H1 (cell line): Measurements from ENCODE around the gene EDEM2. TPM values are rescaled to one million over a fixed set of nuclear protein-coding genes. Genes with fewer than 3 reads are reported as not detected.

Experiments used
- CTCF ChIA-PET: fragments of 300-600 bp; sonication (Branson Sonifier 250); formaldehyde crosslinking; loops from one replicate; lab custom pipeline; 2021; ENCODE audit not compliant: partially characterized antibody; lab: Charles Lee
- POLR2A ChIA-PET: fragments of 300-600 bp; sonication (Branson Sonifier 250); formaldehyde crosslinking; loops from one replicate; lab custom pipeline; 2021; ENCODE audit warnings: inconsistent platforms; ENCODE audit not compliant: partially characterized antibody; lab: Charles Lee
- DNase-seq, 2 experiments: peaks; one replicate each; pipeline versions ENCODE4 v3.0.0 to v3.0.0-alpha.2; 2010 to 2022; ENCODE audit warnings: low spot score in 2 of 2, low read depth in 1 of 2, mixed read lengths in 1 of 2
- FAIRE-seq: peaks from 2 replicates; lab custom pipeline; 2011; peaks lifted over from hg19 to GRCh38; lab: Jason Lieb, UNC
- H2AFZ ChIP-seq: 2 replicates; pipeline ENCODE4 v1.8.1; 2012; ENCODE audit warnings: low read length, inconsistent platforms
- H2AK5ac ChIP-seq: 2 replicates; pipeline ENCODE4 v1.6.1; 2013; ENCODE audit warnings: low read depth, low read length
- H2BK120ac ChIP-seq: replicated peaks from 2 replicates; pipeline ENCODE3; 2013; ENCODE audit warnings: low read depth, low read length, inconsistent platforms
- H2BK12ac ChIP-seq: 2 replicates; pipeline ENCODE4 v1.6.1; 2013; ENCODE audit warnings: low read depth, low read length
- H2BK15ac ChIP-seq: 2 replicates; pipeline ENCODE4 v1.6.1; 2013; ENCODE audit warnings: low read length
- H2BK20ac ChIP-seq: 2 replicates; pipeline ENCODE4 v1.6.1; 2013; ENCODE audit warnings: low read length
- H2BK5ac ChIP-seq: 2 replicates; pipeline ENCODE4 v1.6.1; 2013; ENCODE audit warnings: low read depth, low read length
- H3K14ac ChIP-seq: 2 replicates; pipeline ENCODE4 v1.6.1; 2013; ENCODE audit warnings: inconsistent platforms; ENCODE audit not compliant: insufficient read length
- H3K18ac ChIP-seq: 2 replicates; pipeline ENCODE4 v1.6.1; 2013; ENCODE audit warnings: low read length; ENCODE audit errors: extremely low read depth
- H3K23ac ChIP-seq: 2 replicates; pipeline ENCODE4 v1.6.1; 2013; ENCODE audit warnings: inconsistent platforms; ENCODE audit not compliant: insufficient read length
- H3K23me2 ChIP-seq: 2 replicates; pipeline ENCODE4 v1.6.1; 2013; ENCODE audit warnings: low read depth, low read length
- H3K27ac ChIP-seq: 2 replicates; pipeline ENCODE4 v1.6.1; 2011; ENCODE audit warnings: low read depth, low read length, inconsistent platforms
- H3K27me3 ChIP-seq, 4 experiments: replicated peaks in 1 of 4; 1 replicate in 1 of 4; 2 replicates in 3 of 4; pipeline versions ENCODE4 v1.6.1 to v1.8.1; 2011 to 2013; ENCODE audit warnings: low read length in 3 of 4, mild to moderate bottlenecking in 3 of 4, inconsistent platforms in 2 of 4, mixed read lengths in 2 of 4, moderate library complexity in 1 of 4; ENCODE audit not compliant: control insufficient read depth in 3 of 4, insufficient read depth in 3 of 4; ENCODE audit errors: extremely low read depth in 1 of 4
- H3K36me3 ChIP-seq, 4 experiments: 2 replicates each; pipeline versions ENCODE4 v1.6.1 to v1.8.1; 2011 to 2013; ENCODE audit warnings: mild to moderate bottlenecking in 4 of 4, low read length in 3 of 4, moderate library complexity in 2 of 4, control low read depth in 1 of 4, inconsistent platforms in 1 of 4; ENCODE audit not compliant: insufficient read depth in 4 of 4, control insufficient read depth in 2 of 4
- H3K4ac ChIP-seq: replicated peaks from 2 replicates; pipeline ENCODE3; 2013; ENCODE audit warnings: low read length, low read depth, mixed read lengths, inconsistent platforms; ENCODE audit not compliant: insufficient read length
- H3K4me1 ChIP-seq, 4 experiments: replicated peaks in 1 of 4; 1 replicate in 1 of 4; 2 replicates in 3 of 4; pipeline versions ENCODE4 v1.6.1 to v1.8.1; 2011 to 2013; ENCODE audit warnings: low read length in 3 of 4, inconsistent platforms in 2 of 4, mixed read lengths in 1 of 4; ENCODE audit not compliant: insufficient read depth in 4 of 4, control insufficient read depth in 3 of 4
- H3K4me2 ChIP-seq, 2 experiments: 2 replicates each; pipeline versions ENCODE4 v1.6.1 to v1.8.1; 2011 to 2013; ENCODE audit warnings: low read depth in 2 of 2, low read length in 2 of 2, control low read depth in 1 of 2, inconsistent platforms in 1 of 2, mild to moderate bottlenecking in 1 of 2; ENCODE audit not compliant: insufficient read depth in 1 of 2
- H3K4me3 ChIP-seq, 4 experiments: fragments of 200-600, 300-600 bp in 1 of 4; sonication (generic), shearing (Covaris generic), sonication (Bioruptor Twin) in 1 of 4; 2 replicates each; pipeline versions ENCODE4 v1.5.1 to v1.8.1; 2011 to 2016; ENCODE audit warnings: low read length in 4 of 4, low read depth in 3 of 4, control low read depth in 2 of 4, inconsistent platforms in 2 of 4, mild to moderate bottlenecking in 2 of 4, mixed read lengths in 1 of 4, moderate library complexity in 1 of 4; ENCODE audit not compliant: insufficient read depth in 2 of 4; ENCODE audit errors: extremely low read depth in 1 of 4
- H3K56ac ChIP-seq: replicated peaks from 2 replicates; pipeline ENCODE3; 2013; ENCODE audit warnings: low read depth, mild to moderate bottlenecking, mixed read lengths, low read length, inconsistent platforms; ENCODE audit not compliant: insufficient read length
- H3K79me1 ChIP-seq: 2 replicates; pipeline ENCODE4 v1.6.1; 2013; ENCODE audit warnings: low read depth, low read length, control low read depth
- H3K79me2 ChIP-seq, 2 experiments: 2 replicates each; pipeline versions ENCODE4 v1.6.1 to v1.8.1; 2012 to 2013; ENCODE audit warnings: low read length in 2 of 2, mild to moderate bottlenecking in 2 of 2, inconsistent platforms in 1 of 2; ENCODE audit not compliant: insufficient read depth in 2 of 2, control insufficient read depth in 1 of 2
- H3K9ac ChIP-seq, 4 experiments: replicated peaks in 1 of 4; 1 replicate in 1 of 4; 2 replicates in 3 of 4; pipeline versions ENCODE4 v1.6.1 to v1.8.1; 2011 to 2013; ENCODE audit warnings: low read depth in 3 of 4, low read length in 3 of 4, control low read depth in 2 of 4, mild to moderate bottlenecking in 2 of 4, moderate library complexity in 2 of 4, inconsistent platforms in 1 of 4; ENCODE audit errors: extremely low read depth in 1 of 4
- H3K9me3 ChIP-seq, 2 experiments: 2 replicates each; pipeline versions ENCODE4 v1.6.1 to v1.8.1; 2012 to 2013; ENCODE audit warnings: mild to moderate bottlenecking in 2 of 2, moderate library complexity in 2 of 2, control low read depth in 1 of 2, inconsistent platforms in 1 of 2, low read depth in 1 of 2, low read length in 1 of 2, mixed read lengths in 1 of 2; ENCODE audit not compliant: insufficient read depth in 2 of 2
- H4K20me1 ChIP-seq, 2 experiments: replicated peaks in 1 of 2; 2 replicates each; pipeline versions ENCODE3 to v1.8.1; 2011 to 2013; ENCODE audit warnings: inconsistent platforms in 2 of 2, low read length in 2 of 2, mild to moderate bottlenecking in 1 of 2; ENCODE audit not compliant: insufficient read depth in 2 of 2, control insufficient read depth in 1 of 2
- H4K5ac ChIP-seq: 2 replicates; pipeline ENCODE4 v1.6.1; 2013; ENCODE audit warnings: low read length, low read depth, mixed read lengths, inconsistent platforms; ENCODE audit not compliant: insufficient read length
- H4K8ac ChIP-seq: 2 replicates; pipeline ENCODE4 v1.8.0; 2013; ENCODE audit warnings: mild to moderate bottlenecking, moderate library complexity, low read length, inconsistent platforms; ENCODE audit not compliant: insufficient read depth; ENCODE audit errors: extremely low read depth
- H4K91ac ChIP-seq: replicated peaks from 2 replicates; pipeline ENCODE3; 2013; ENCODE audit warnings: low read length, mixed read lengths, inconsistent platforms; ENCODE audit not compliant: insufficient read length
- KDM1A ChIP-seq: fragments of 200-600, 300-600 bp; sonication (generic); IDR thresholded peaks from 2 replicates; pipeline ENCODE4 v1.7.1; 2016; ENCODE audit warnings: mild to moderate bottlenecking, low read length, borderline replicate concordance
- WGBS, 2 experiments: shearing (Covaris generic) in 1 of 2; methylation state at CpG; one replicate each; pipeline versions ENCODE4 v1.1.6 to v1.1.7; 2013 to 2015; ENCODE audit warnings: low lambda C conversion rate in 2 of 2, mixed read lengths in 2 of 2, inconsistent platforms in 1 of 2, low coverage in 1 of 2, missing lambda C conversion rate in 1 of 2; ENCODE audit not compliant: insufficient replicate concordance in 2 of 2, insufficient coverage in 1 of 2, insufficient read length in 1 of 2; ENCODE audit errors: extremely low coverage in 1 of 2, missing lambda C conversion rate in 1 of 2; 5-methylcytosine and 5-hydroxymethylcytosine counted together
- polyA plus RNA-seq, 7 experiments: library from polyadenylated mRNA; depleted of rRNA in 3 of 7; stranded (reverse) in 5 of 7; unstranded in 2 of 7; fragments of >200 nt in 5 of 7; fragments of 200-250 nt in 2 of 7; gene quantifications; 1 replicate in 5 of 7; 2 replicates in 1 of 7; 4 replicates in 1 of 7; pipeline versions ENCODE4 v1.2.1 to v1.2.3, GENCODE V29; 2011 to 2013; ENCODE audit warnings: missing spikeins in 2 of 7, mixed read lengths in 2 of 7
- total RNA-seq: library from RNA; stranded (reverse); fragmentation: NEBNext Ultra II Directional; extraction: Animal tissue kit (Norgen Biotek cat#: 25700); gene quantifications from 2 replicates; pipeline ENCODE4 v1.2.1, GENCODE V29; 2021

The EDEM2 gene
- total and polyA plus RNA-seq, 2 of the 8 experiments (the other 6 are each of a cell fraction or from before 2014, with no cell fraction given) = 15.2 to 19.6 TPM

DNA sequence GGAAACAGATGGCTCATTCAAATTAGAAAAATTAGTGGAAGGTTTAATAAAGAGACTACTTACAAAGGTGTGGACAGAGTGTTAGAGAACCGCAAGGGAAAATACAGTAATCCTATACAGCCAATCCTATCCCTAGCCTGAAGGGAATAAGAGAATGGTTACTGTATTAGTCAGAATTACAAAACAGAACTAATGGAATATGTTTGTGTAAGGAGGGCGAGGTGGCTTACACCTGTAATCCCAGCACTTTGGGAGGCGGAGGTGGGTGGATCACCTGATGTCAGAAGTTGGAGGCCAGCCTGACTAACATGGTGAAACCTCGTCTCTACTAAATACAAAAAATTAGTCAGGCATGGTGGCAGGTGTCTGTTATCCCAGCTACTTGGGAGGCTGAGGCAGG lies 38.2 kb downstream of the EDEM2 start:
- FAIRE-seq = no peak
- POLR2A ChIA-PET = no interaction called here
- DNase-seq = no peak
- no peak overlapping the region for H3K23ac ChIP-seq
- no peak overlapping the region for H4K8ac ChIP-seq
- TF ChIP-seq KDM1A = no peak
- no peak overlapping the region for H2BK20ac ChIP-seq
- H4K5ac ChIP-seq = no peak overlapping the region
- H3K79me1 ChIP-seq = no peaks in the 10 kb centered on the region
- no peak overlapping the region for H2BK12ac ChIP-seq
- no peak overlapping the region for H3K14ac ChIP-seq
- H4K91ac ChIP-seq = no peak overlapping the region
- no peaks in the 10 kb centered on the region for H3K36me3 ChIP-seq
- no peaks in the 10 kb centered on the region for H4K20me1 ChIP-seq
- no peak overlapping the region for H3K18ac ChIP-seq
- H3K4me3 ChIP-seq = no peak overlapping the region
- no peak overlapping the region for H2BK5ac ChIP-seq
- H2AFZ ChIP-seq = no peak overlapping the region
- no peaks in the 10 kb centered on the region for H3K4me1 ChIP-seq
- WGBS, 2 experiments = 96% methylated on average over 4 of the region's 4 CpGs; no CpG with 5 or more reads in 1 of the 2 experiments
- H3K9me3 ChIP-seq = no peaks in the 10 kb centered on the region
- CTCF ChIA-PET = no interaction called here
- no peak overlapping the region for H2BK15ac ChIP-seq
- no peaks in the 10 kb centered on the region for H3K23me2 ChIP-seq
- no peaks in the 10 kb centered on the region for H3K27me3 ChIP-seq
- no peaks in the 10 kb centered on the region for H3K79me2 ChIP-seq
- H3K4me2 ChIP-seq = no peak overlapping the region
- no peak overlapping the region for H3K56ac ChIP-seq
- H2AK5ac ChIP-seq = no peak overlapping the region
- no peak overlapping the region for H3K27ac ChIP-seq
- no peak overlapping the region for H2BK120ac ChIP-seq
- H3K9ac ChIP-seq = no peak overlapping the region
- no peak overlapping the region for H3K4ac ChIP-seq
